ENCODE data around the gene CSMD2.

The CSMD2 gene

GRCh38 chr1:33946836-33947235 lies 218.2 kb downstream of the CSMD2 start:
- H3K4me1 ChIP-seq (ENCODE audit: control insufficient read depth in 1 of 2, insufficient read depth in 2 of 2, low read length in 2 of 2), result no peaks in the 10 kb centered on the region
- H3K9me3 ChIP-seq (ENCODE audit: control insufficient read depth in 1 of 2, low read length in 2 of 2), result no peaks in the 10 kb centered on the region
- H3K27ac ChIP-seq (ENCODE audit: low read length), result no peak overlapping the region
- no peaks in the 10 kb centered on the region for H3K27me3 ChIP-seq (ENCODE audit: low read depth, low read length)
- H3K4me3 ChIP-seq (ENCODE audit: low read depth in 1 of 2, low read length in 2 of 2), result no peak overlapping the region
- H3K36me3 ChIP-seq (ENCODE audit: control insufficient read depth in 1 of 2, insufficient read depth in 2 of 2, low read length in 2 of 2), result no peaks in the 10 kb centered on the region

GRCh38 chr1:33944846-33945245 lies 220.2 kb downstream of the CSMD2 start:
- no peak overlapping the region for H3K27ac ChIP-seq (ENCODE audit: low read length)

GRCh38 chr1:33943978-33944377 lies 221.1 kb downstream of the CSMD2 start:
- no peaks in the 10 kb centered on the region for H3K27me3 ChIP-seq (ENCODE audit: low read depth, low read length)
- H3K36me3 ChIP-seq (ENCODE audit: control insufficient read depth in 1 of 2, insufficient read depth in 2 of 2, low read length in 2 of 2), result no peaks in the 10 kb centered on the region
- no peaks in the 10 kb centered on the region for H3K4me1 ChIP-seq (ENCODE audit: control insufficient read depth in 1 of 2, insufficient read depth in 2 of 2, low read length in 2 of 2)
- H3K4me3 ChIP-seq (ENCODE audit: low read depth in 1 of 2, low read length in 2 of 2), result no peak overlapping the region
- no peak overlapping the region for H3K27ac ChIP-seq (ENCODE audit: low read length)
- H3K9me3 ChIP-seq (ENCODE audit: control insufficient read depth in 1 of 2, low read length in 2 of 2), result peaks cover 0 to under 1% of the 10 kb centered on the region in 2 donors

More at GRCh38 chr1:33944846-33945245, 220.2 kb downstream of the CSMD2 start:
- no peaks in the 10 kb centered on the region for H3K9me3 ChIP-seq (ENCODE audit: control insufficient read depth in 1 of 2, low read length in 2 of 2)
- no peaks in the 10 kb centered on the region for H3K27me3 ChIP-seq (ENCODE audit: low read depth, low read length)
- no peak overlapping the region for H3K4me3 ChIP-seq (ENCODE audit: low read depth in 1 of 2, low read length in 2 of 2)
- no peaks in the 10 kb centered on the region for H3K36me3 ChIP-seq (ENCODE audit: control insufficient read depth in 1 of 2, insufficient read depth in 2 of 2, low read length in 2 of 2)
- no peaks in the 10 kb centered on the region for H3K4me1 ChIP-seq (ENCODE audit: control insufficient read depth in 1 of 2, insufficient read depth in 2 of 2, low read length in 2 of 2)

- Histone ChIP-seq H3K27ac (ENCODE audit: low read length) (no peak overlapping the region), H3K4me1 (ENCODE audit: control insufficient read depth in 1 of 2, insufficient read depth in 2 of 2, low read length in 2 of 2) (no peaks in the 10 kb centered on the region), H3K4me3 (ENCODE audit: low read depth in 1 of 2, low read length in 2 of 2) (no peak overlapping the region), H3K9me3 (ENCODE audit: control insufficient read depth in 1 of 2, low read length in 2 of 2) (no peaks in the 10 kb centered on the region), H3K36me3 (ENCODE audit: control insufficient read depth in 1 of 2, insufficient read depth in 2 of 2, low read length in 2 of 2) (no peaks in the 10 kb centered on the region), H3K27me3 (ENCODE audit: low read depth, low read length) (no peaks in the 10 kb centered on the region)
These were observed 232.2 kb downstream of the CSMD2 start for GRCh38 chr1:33932871-33933270.

- Histone ChIP-seq H3K27me3 (ENCODE audit: low read depth, low read length) (no peaks in the 10 kb centered on the region), H3K9me3 (ENCODE audit: control insufficient read depth in 1 of 2, low read length in 2 of 2) (no peaks in the 10 kb centered on the region), H3K4me1 (ENCODE audit: control insufficient read depth in 1 of 2, insufficient read depth in 2 of 2, low read length in 2 of 2) (no peaks in the 10 kb centered on the region), H3K4me3 (ENCODE audit: low read depth in 1 of 2, low read length in 2 of 2) (no peak overlapping the region), H3K36me3 (ENCODE audit: control insufficient read depth in 1 of 2, insufficient read depth in 2 of 2, low read length in 2 of 2) (no peaks in the 10 kb centered on the region), H3K27ac (ENCODE audit: low read length) (no peak overlapping the region)
These were observed 233.9 kb downstream of the CSMD2 start for GRCh38 chr1:33931111-33931475.

GRCh38 chr1:33930346-33931110 lies 234.5 kb downstream of the CSMD2 start:
- H3K9me3 ChIP-seq (ENCODE audit: control insufficient read depth in 1 of 2, low read length in 2 of 2), result no peaks in the 10 kb centered on the region
- no peak overlapping the region for H3K4me3 ChIP-seq (ENCODE audit: low read depth in 1 of 2, low read length in 2 of 2)
- no peaks in the 10 kb centered on the region for H3K4me1 ChIP-seq (ENCODE audit: control insufficient read depth in 1 of 2, insufficient read depth in 2 of 2, low read length in 2 of 2)
- H3K27me3 ChIP-seq (ENCODE audit: low read depth, low read length), result no peaks in the 10 kb centered on the region
- no peaks in the 10 kb centered on the region for H3K36me3 ChIP-seq (ENCODE audit: control insufficient read depth in 1 of 2, insufficient read depth in 2 of 2, low read length in 2 of 2)
- no peak overlapping the region for H3K27ac ChIP-seq (ENCODE audit: low read length)

GRCh38 chr1:33928251-33928650 lies 236.8 kb downstream of the CSMD2 start:
- H3K4me3 ChIP-seq (ENCODE audit: low read depth in 1 of 2, low read length in 2 of 2), result no peak overlapping the region
- no peak overlapping the region for H3K27ac ChIP-seq (ENCODE audit: low read length)
- H3K27me3 ChIP-seq (ENCODE audit: low read depth, low read length), result no peaks in the 10 kb centered on the region
- peaks cover 0 to 3% of the 10 kb centered on the region in 2 donors for H3K9me3 ChIP-seq (ENCODE audit: control insufficient read depth in 1 of 2, low read length in 2 of 2)
- H3K4me1 ChIP-seq (ENCODE audit: control insufficient read depth in 1 of 2, insufficient read depth in 2 of 2, low read length in 2 of 2), result no peaks in the 10 kb centered on the region
- no peaks in the 10 kb centered on the region for H3K36me3 ChIP-seq (ENCODE audit: control insufficient read depth in 1 of 2, insufficient read depth in 2 of 2, low read length in 2 of 2)

- Histone ChIP-seq H3K9me3 (ENCODE audit: control insufficient read depth in 1 of 2, low read length in 2 of 2) (peaks cover 0 to 3% of the 10 kb centered on the region in 2 donors), H3K36me3 (ENCODE audit: control insufficient read depth in 1 of 2, insufficient read depth in 2 of 2, low read length in 2 of 2) (no peaks in the 10 kb centered on the region), H3K27me3 (ENCODE audit: low read depth, low read length) (no peaks in the 10 kb centered on the region), H3K4me3 (ENCODE audit: low read depth in 1 of 2, low read length in 2 of 2) (no peak overlapping the region), H3K27ac (ENCODE audit: low read length) (no peak overlapping the region), H3K4me1 (ENCODE audit: control insufficient read depth in 1 of 2, insufficient read depth in 2 of 2, low read length in 2 of 2) (no peaks in the 10 kb centered on the region)
These were observed 237.3 kb downstream of the CSMD2 start for GRCh38 chr1:33927721-33928120.

GRCh38 chr1:33925586-33925985 lies 239.4 kb downstream of the CSMD2 start:
- Histone ChIP-seq H3K27me3 (ENCODE audit: low read depth, low read length) (no peaks in the 10 kb centered on the region), H3K27ac (ENCODE audit: low read length) (no peak overlapping the region), H3K4me3 (ENCODE audit: low read depth in 1 of 2, low read length in 2 of 2) (no peak overlapping the region), H3K4me1 (ENCODE audit: control insufficient read depth in 1 of 2, insufficient read depth in 2 of 2, low read length in 2 of 2) (no peaks in the 10 kb centered on the region), H3K36me3 (ENCODE audit: control insufficient read depth in 1 of 2, insufficient read depth in 2 of 2, low read length in 2 of 2) (no peaks in the 10 kb centered on the region), H3K9me3 (ENCODE audit: control insufficient read depth in 1 of 2, low read length in 2 of 2) (peaks cover 0 to 3% of the 10 kb centered on the region in 2 donors)

- H3K27me3 ChIP-seq (ENCODE audit: low read depth, low read length), result no peaks in the 10 kb centered on the region
- H3K4me3 ChIP-seq (ENCODE audit: low read depth in 1 of 2, low read length in 2 of 2), result no peak overlapping the region
- no peak overlapping the region for H3K27ac ChIP-seq (ENCODE audit: low read length)
- H3K9me3 ChIP-seq (ENCODE audit: control insufficient read depth in 1 of 2, low read length in 2 of 2), result peaks cover 0 to 3% of the 10 kb centered on the region in 2 donors
- no peaks in the 10 kb centered on the region for H3K4me1 ChIP-seq (ENCODE audit: control insufficient read depth in 1 of 2, insufficient read depth in 2 of 2, low read length in 2 of 2)
- H3K36me3 ChIP-seq (ENCODE audit: control insufficient read depth in 1 of 2, insufficient read depth in 2 of 2, low read length in 2 of 2), result no peaks in the 10 kb centered on the region
These were observed 243.7 kb downstream of the CSMD2 start for GRCh38 chr1:33921281-33921680.

- H3K4me3 ChIP-seq (ENCODE audit: low read depth in 1 of 2, low read length in 2 of 2), result no peak overlapping the region
- H3K27ac ChIP-seq (ENCODE audit: low read length), result no peak overlapping the region
- H3K36me3 ChIP-seq (ENCODE audit: control insufficient read depth in 1 of 2, insufficient read depth in 2 of 2, low read length in 2 of 2), result no peaks in the 10 kb centered on the region
- H3K9me3 ChIP-seq (ENCODE audit: control insufficient read depth in 1 of 2, low read length in 2 of 2), result no peaks in the 10 kb centered on the region
- no peaks in the 10 kb centered on the region for H3K27me3 ChIP-seq (ENCODE audit: low read depth, low read length)
- H3K4me1 ChIP-seq (ENCODE audit: control insufficient read depth in 1 of 2, insufficient read depth in 2 of 2, low read length in 2 of 2), result no peaks in the 10 kb centered on the region
These were observed 246.7 kb downstream of the CSMD2 start for GRCh38 chr1:33918368-33918767.

GRCh38 chr1:33916786-33917185 lies 248.2 kb downstream of the CSMD2 start:
- no peaks in the 10 kb centered on the region for H3K4me1 ChIP-seq (ENCODE audit: control insufficient read depth in 1 of 2, insufficient read depth in 2 of 2, low read length in 2 of 2)
- no peaks in the 10 kb centered on the region for H3K36me3 ChIP-seq (ENCODE audit: control insufficient read depth in 1 of 2, insufficient read depth in 2 of 2, low read length in 2 of 2)
- no peaks in the 10 kb centered on the region for H3K9me3 ChIP-seq (ENCODE audit: control insufficient read depth in 1 of 2, low read length in 2 of 2)
- H3K4me3 ChIP-seq (ENCODE audit: low read depth in 1 of 2, low read length in 2 of 2), result no peak overlapping the region
- H3K27me3 ChIP-seq (ENCODE audit: low read depth, low read length), result no peaks in the 10 kb centered on the region
- H3K27ac ChIP-seq (ENCODE audit: low read length), result no peak overlapping the region

All from muscle layer of duodenum (tissue), 2 donors.